GM21723 (cell line): Measurements from ENCODE around the gene ZNF280A.
A peak's percentile ranks its signal among the peaks of the same experiment; 100 is the strongest.
"Not testable (repeated sequence)": the region's sequence is repeated elsewhere in the genome, so short reads cannot be mapped to it uniquely, and the experiment has no call there.

Experiments used
- ATAC-seq: cut with Tn5 transposase; IDR thresholded peaks from one replicate; pipeline ENCODE4 v1.9.1; 2021; ENCODE audit warnings: mild to moderate bottlenecking, moderate library complexity; ENCODE audit not compliant: unreplicated experiment

The ZNF280A gene

DNA sequence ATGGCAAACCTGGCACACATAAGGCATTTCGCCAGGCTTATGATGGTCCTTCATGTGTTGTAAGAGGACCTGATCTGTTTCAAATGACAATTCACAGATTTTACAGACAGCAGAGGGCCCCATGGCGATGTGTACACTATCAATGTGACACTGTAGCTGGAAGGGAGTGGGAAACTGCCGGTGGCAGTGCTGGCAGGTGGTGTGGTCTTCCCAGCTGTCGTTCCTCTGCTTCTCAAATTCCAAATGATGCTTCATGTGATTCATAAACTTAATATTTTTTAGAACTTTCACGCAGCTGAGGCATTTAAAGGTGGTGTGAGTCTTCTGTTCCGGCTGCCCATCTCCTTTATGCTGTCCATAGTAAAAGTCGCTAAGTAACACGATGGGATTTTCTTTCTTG lies 5.6 kb downstream of the ZNF280A start:
- ATAC-seq = not testable (repeated sequence)

- ATAC-seq = no peak
Observed at GRCh38 chr22:22513619-22514018, 6.5 kb downstream of the ZNF280A start.

- no peak for ATAC-seq
Observed at GRCh38 chr22:22512951-22513350, 7.1 kb downstream of the ZNF280A start.

GRCh38 chr22:22510833-22511232 lies 9.2 kb downstream of the ZNF280A start:
- ATAC-seq = not testable (repeated sequence)

DNA sequence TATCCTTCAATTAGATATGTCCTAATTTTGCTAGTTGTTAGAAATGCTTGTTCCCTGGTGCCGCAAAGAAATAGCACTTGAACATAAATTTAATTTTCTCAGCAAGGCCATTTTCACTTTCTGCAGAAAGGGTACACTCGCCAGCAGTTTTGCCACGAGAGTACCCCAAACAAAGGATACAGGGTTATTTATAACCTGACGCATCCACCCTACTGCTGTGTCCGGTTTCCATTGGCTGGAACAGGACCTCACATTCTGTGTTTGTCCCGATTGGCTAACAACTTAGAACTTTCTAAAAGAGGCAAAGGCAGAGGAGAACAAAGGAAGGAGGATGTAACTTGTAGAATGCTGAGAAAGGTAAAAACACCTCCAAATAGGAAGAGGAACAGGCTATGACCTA lies 10.2 kb downstream of the ZNF280A start:
- not testable (repeated sequence) for ATAC-seq

GRCh38 chr22:22508274-22509176 lies 11.5 kb downstream of the ZNF280A start, which contains the start of gene ZNF280B:
TSS of gene ZNF280B (minus strand) at chr22:22508742. CDS start at chr22:22489398, 19,344 bp downstream.
- ATAC-seq = peak; percentile 73

GRCh38 chr22:22507743-22508273 lies 12.3 kb downstream of the ZNF280A start:
- peak; percentile 21 for ATAC-seq

DNA sequence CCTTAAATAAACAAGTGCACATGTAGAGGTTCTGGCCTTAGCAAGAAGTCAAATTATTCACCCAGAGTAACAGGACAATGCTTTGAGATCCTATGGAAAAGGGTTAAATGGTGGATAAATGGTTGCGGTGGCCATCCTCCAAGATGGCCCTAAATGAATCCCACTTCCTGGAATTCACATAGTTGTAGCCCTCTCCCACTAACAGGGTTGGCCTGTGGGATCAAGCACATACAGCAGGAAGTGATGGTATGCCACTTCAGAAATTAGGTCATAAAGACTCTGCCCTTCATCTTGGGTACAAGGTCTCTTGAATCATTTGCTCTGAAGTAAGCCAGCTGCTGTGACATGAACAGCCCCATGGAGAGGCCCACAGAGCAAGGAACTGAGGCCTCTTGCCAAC lies 13.3 kb downstream of the ZNF280A start:
- no peak for ATAC-seq

- ATAC-seq = no peak
Observed at GRCh38 chr22:22498267-22498666, 21.8 kb downstream of the ZNF280A start.

DNA sequence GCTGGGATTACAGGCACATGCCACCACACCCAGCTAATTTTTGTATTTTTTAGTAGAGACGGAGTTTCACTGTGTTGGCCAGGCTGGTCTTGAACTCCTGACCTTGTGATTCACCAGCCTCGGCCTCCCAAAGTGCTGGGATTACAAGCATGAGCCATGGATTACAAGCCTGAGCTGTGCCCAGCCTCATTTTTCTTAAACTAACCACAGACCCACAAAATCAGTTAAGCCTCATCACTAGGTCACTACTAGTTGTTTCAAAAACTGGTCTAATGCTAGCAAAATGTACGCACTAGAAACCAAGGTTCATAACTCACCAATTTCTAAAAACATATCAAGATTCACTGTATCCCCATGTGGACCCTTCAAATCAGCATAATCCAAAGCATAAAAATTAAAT lies 28.5 kb downstream of the ZNF280A start:
- not testable (repeated sequence) for ATAC-seq

DNA sequence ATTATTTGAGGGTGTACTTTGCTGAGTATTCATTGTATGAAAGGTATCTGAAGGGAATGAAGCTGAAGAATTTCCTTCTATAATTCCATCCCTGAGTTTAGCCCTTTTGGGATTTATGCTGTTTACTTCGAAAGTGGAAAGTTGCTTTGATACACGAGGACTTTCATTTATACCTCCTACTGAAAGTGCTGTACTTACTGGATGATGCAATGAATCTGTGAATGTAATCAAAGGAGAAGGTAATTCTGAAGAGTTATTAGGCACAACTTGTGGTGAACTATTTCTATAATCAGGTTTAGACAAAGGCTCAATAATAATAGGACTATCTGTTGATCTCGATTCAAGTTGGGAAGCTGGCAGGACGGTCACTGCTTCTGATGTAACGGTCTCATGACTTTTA lies 31.3 kb downstream of the ZNF280A start:
- ATAC-seq = no peak

DNA sequence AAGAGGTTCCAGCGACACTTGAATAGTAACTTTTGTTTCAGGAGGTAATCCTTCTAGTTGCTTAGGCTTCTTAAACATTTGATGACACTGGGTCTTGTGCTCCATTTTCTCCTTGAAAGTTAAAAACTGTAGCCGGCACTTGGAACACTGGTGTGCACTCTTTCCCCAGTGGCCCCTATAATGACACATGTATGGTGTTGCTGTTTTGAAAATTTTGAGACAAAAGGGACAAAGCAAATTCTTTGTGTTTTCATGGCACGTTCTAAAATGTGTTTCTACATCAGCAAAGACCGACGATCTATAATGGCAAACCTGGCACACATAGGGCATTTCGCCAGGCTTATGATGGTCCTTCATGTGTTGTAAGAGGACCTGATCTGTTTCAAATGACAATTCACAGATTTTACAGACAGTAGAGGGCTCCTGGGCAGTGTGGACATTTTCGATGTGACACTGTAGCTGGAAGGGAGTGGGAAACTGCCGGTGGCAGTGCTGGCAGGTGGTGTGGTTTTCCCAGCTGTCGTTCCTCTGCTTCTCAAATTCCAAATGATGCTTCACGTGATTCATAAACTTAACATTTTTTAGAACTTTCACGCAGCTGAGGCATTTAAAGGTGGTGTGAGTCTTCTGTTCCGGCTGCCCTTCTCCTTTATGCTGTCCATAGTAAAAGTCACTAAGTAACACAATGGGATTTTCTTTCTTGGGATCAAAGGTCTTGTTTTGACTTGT lies 32.0 kb downstream of the ZNF280A start:
- no peak for ATAC-seq

DNA sequence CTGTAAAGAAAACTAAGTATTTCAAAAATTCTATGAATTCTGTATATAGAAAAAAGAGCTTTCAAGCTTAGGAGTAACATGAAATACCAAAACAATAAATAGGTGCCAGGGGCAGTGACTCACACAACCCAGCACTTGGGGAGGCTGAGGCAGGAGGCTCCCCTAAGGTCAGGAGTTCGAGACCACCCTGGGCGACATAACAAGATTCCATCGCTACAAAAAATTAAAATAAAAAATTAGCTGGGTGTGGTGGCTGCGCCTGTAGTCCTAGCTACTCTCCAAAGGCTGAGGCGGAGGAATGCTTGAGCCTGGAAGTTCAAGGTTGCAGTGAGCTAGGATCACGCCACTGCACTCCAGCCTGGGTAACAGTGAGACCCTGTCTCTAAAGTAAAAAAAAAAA lies 33.0 kb downstream of the ZNF280A start:
- ATAC-seq = no peak

- ATAC-seq = no peak
Observed at GRCh38 chr22:22486132-22486899, 33.8 kb downstream of the ZNF280A start.

GRCh38 chr22:22485524-22485923 lies 34.5 kb downstream of the ZNF280A start:
- ATAC-seq = no peak

DNA sequence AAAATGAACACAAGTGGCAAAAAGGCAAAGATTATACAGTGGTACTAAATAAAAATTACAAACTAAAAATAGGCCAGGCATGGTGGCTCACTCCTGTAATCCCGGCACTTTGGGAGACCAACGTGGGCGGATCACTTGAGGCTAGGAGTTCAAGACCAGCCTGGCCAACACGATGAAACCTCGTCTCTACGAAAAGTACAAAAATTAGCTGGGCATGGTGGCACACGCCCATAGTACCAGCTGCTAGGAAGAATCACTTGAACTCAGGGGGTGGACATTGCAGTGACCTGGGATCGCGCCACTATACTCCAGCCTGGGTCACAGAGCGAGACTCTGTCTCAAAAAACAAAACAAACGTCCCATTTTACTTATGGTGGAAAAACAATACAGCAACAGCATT lies 36.0 kb downstream of the ZNF280A start:
- no peak for ATAC-seq

GRCh38 chr22:22480940-22481339 lies 39.1 kb downstream of the ZNF280A start:
- ATAC-seq = no peak

DNA sequence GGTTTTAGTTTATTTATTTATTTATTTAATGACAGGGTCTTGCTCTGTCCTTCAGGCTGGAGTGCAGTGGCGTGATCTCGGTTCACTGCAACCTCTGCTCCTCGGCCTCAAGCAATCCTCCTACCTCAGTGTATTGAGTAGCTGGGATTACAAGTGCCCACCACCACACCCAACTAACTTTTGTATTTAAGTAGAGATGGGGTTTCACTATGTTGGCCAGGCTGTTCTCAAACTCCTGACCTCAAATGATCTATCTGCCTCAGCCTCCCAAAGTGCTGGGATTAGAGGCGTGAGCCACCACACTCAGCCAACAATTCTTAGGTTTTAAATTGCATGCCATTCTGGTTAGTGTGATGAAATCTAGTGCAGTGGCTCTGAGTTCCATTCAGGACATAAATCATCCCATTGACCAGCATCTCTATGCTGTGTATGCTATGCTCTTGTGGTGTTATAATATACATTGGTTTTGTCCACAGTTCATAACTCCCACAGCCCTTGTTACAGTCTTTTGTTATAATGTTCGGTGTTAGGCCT lies 40.0 kb downstream of the ZNF280A start:
- ATAC-seq = no peak

- ATAC-seq = no peak
Observed at GRCh38 chr22:22479116-22479515, 41.0 kb downstream of the ZNF280A start.

- ATAC-seq = no peak
Observed at GRCh38 chr22:22478470-22478869, 41.6 kb downstream of the ZNF280A start.

GRCh38 chr22:22474733-22475132 lies 45.3 kb downstream of the ZNF280A start:
- ATAC-seq = no peak
